GM21447 (cell line): ENCODE data around the gene BTBD8.

Experiments
- ATAC-seq: cut with Tn5 transposase; IDR thresholded peaks from one replicate; pipeline ENCODE4 v1.9.1; 2021; ENCODE audit not compliant: unreplicated experiment

Gene BTBD8

GRCh38 chr1:92091625-92092024 is 11.5 kb downstream of the BTBD8 start:
- no peak for ATAC-seq

- no peak for ATAC-seq
These were observed 13.9 kb downstream of the BTBD8 start for GRCh38 chr1:92094090-92094489.

- no peak for ATAC-seq
These were observed 14.4 kb downstream of the BTBD8 start for GRCh38 chr1:92094595-92094994.

- ATAC-seq = no peak
These were observed 15.7 kb downstream of the BTBD8 start for GRCh38 chr1:92095874-92096273.

DNA sequence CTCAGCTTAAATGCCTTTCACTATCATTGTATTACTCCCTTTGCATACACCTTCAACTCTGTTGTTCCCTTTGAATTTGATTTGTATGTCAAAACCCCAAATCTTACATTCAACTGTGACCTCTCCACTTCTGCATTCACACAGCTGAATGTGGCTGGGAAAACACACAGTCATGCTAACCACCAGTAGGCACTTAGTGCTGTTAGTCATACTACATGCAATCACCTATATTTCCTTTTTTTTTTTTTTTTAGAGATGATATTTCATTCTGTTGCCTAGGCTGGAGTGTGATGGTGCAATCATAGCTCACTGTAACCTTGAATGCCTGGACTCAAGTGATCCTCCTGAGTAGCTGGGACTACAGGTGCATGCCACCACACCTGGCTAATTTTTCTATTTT is 16.2 kb downstream of the BTBD8 start:
- ATAC-seq = no peak

- ATAC-seq = no peak
These were observed 25.5 kb downstream of the BTBD8 start for GRCh38 chr1:92105546-92106081.

- ATAC-seq = no peak
These were observed 28.5 kb downstream of the BTBD8 start for GRCh38 chr1:92108631-92109030.

DNA sequence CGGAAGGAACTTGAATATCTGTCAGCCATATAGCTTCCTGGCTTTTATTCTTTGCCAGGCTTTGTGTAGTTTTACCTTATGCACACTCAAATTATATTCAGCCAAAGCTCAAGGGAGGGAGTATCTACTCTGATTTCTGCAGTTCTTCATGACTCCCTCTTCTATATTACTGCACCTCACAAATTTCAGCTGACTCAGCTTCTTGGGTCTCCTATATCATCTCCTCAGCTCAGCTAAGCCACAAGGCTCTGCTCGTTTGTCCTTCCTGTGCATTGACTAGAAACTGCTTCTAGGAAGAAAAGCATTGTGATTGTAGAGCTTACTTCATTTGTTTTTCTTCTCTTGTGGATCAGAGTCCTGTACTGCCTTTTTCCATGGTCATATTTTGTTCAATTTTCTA is 37.4 kb downstream of the BTBD8 start:
- ATAC-seq = no peak

DNA sequence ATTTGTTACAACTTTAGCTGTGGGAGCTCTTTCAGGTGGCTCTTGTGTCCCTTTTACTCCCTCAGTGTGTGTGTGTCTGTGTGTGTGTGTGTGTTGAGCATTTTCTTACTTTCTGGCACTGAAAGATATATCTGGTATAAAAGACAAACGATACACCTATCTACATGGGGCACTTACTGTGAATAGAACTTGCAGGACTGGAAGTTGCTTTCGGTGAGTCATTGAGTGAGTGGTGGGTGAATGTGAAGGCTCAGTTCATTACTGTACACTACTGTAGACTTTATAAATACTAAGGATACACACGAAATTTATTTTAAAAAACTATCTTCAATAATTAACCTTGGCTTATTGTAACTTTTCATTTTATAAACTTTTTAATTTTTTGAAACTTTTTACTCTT is 38.7 kb downstream of the BTBD8 start:
- ATAC-seq = no peak

GRCh38 chr1:92123868-92124267 is 43.7 kb downstream of the BTBD8 start:
- no peak for ATAC-seq

DNA sequence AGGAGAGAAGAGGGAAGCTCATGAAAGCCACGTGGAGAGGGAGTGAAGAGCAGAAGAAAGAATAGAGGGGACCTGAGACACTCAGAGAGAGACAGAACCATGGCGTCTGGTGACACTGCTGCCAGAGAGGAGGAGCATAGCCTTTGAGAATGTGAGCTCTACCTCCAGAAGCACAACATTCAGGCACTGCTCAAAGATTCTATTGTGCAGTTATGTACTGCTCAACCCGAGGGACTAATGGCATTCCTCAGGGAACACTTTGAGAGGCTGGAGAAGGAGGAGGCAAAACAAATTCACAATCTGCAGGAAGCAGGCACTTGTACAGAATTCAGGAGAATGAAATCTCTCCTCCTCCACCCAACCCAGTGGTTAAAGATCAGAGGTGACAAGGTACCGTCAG is 45.1 kb downstream of the BTBD8 start:
- no peak for ATAC-seq

GRCh38 chr1:92126088-92126487 is 45.9 kb downstream of the BTBD8 start:
- ATAC-seq = no peak

- no peak for ATAC-seq
These were observed 54.2 kb downstream of the BTBD8 start for GRCh38 chr1:92134331-92134730.

GRCh38 chr1:92136341-92136740 is 56.2 kb downstream of the BTBD8 start:
- no peak for ATAC-seq

- no peak for ATAC-seq
These were observed 74.8 kb downstream of the BTBD8 start for GRCh38 chr1:92154934-92155333.

GRCh38 chr1:92159593-92159992 is 79.4 kb downstream of the BTBD8 start:
- no peak for ATAC-seq

DNA sequence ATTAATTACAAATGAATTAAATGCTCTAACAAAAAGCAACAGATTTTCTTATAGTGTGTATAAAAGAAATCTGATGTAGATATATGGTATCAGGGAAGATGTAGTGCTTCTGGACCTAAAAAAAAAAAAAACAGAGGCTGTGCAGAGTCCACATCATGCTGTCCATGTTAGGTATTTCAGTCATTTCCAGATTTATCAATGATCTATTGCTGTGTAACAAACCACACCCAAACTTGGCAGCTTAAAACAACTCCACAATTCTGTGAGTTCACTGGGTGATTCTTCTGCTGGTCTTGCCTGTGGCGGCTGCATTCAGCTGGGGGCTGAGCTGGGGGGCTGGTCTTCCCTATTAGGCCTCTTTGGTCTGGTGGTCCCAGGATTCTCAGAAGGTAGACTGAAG is 85.2 kb downstream of the BTBD8 start:
- no peak for ATAC-seq

GRCh38 chr1:92167151-92167550 is 87.0 kb downstream of the BTBD8 start:
- ATAC-seq = no peak

- ATAC-seq = no peak
These were observed 88.5 kb downstream of the BTBD8 start for GRCh38 chr1:92168657-92169056.

DNA sequence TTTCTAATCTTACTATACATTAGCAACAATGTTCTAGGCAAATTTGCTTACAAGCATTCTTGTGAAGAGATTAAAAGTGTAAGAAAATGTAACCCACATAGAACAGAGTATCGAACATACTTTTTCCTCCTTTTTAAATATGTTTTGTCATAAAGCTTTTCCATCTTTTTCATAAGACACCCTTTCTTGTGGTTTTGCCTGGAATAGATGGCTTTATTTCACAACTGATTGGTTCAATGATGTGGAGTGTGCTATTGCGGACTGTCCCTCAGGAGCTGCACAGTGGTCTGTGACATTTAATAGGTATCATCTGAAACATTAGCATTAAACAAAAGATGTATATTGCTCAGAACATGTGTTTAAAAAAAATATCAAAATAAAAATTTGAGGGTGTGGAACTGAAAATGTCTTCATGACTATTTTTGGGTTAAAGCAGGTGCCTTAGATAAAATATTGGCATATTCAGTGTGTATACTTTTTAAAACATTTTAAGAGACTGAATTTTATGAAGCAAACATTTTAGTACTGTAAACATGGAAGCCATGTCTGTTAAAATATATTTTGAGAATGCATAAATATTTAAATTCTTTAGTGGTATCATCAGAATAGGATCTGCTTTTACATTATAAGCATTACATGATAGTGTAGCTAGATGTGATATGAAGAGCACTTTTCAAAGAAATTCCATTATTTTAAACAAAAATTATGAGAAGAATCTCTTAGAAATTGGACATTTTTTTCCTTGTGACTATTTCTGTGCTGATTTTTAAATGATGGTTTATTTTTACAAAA is 89.3 kb downstream of the BTBD8 start:
- ATAC-seq = no peak

GRCh38 chr1:92184632-92185031 is 104.5 kb downstream of the BTBD8 start:
- no peak for ATAC-seq

DNA sequence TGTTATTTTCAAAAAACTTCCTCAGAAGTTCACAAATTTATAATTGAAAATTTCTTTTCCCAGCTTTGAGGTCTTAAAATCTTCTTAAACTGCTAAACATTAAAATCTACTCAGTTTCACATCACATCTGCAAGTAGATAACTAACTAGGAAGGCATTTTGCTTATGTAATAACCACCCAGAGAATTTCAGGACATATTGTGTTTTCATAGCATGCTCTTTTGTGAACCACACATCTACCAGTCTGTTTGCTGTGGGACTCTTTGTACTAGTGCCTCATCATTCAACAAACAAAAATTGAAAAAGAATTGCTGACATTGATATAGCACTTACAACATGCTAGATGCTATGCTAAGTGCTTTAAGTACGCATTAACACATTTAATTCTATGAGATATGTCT is 105.9 kb downstream of the BTBD8 start:
- ATAC-seq = no peak
